RKO (cell line): ENCODE data around the gene TGFB1.

ENCODE experiments used
- DNase-seq: peaks from one replicate; pipeline ENCODE4 v3.0.0-alpha.2; 2016; ENCODE audit warnings: low spot score

The TGFB1 gene

DNA sequence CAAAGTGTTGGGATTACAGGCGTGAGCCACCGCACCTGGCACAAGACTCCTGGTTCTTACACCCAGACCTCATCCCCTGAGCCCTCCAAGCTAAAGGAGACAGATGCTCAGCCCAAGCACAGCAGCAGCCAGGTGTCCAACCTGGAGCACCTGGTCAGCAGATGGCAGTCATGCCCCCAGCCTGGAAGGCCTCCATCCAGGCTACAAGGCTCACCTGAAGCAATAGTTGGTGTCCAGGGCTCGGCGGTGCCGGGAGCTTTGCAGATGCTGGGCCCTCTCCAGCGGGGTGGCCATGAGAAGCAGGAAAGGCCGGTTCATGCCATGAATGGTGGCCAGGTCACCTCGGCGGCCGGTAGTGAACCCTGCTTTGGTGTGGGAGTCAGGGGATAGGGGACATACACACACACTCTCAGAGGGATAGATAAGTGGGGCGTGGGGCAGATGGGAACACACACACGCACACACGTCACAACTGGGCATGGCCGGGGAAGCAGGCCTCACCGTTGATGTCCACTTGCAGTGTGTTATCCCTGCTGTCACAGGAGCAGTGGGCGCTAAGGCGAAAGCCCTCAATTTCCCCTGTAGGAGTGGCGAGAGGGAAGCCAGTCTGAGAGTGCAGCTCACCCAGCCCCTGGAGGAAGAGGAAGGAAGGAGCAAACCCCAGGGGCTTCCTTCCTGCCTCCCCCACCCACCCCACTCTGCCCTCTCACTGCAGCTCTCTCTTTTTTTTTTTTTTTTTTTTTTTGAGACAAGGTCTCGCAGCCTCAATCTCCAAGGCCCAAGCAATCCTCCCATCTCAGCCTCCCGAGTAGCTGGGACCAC is 11.8 kb downstream of the TGFB1 start:
- DNase-seq, result no peak

GRCh38 chr19:41339936-41340335 is 13.8 kb downstream of the TGFB1 start:
- no peak for DNase-seq

DNA sequence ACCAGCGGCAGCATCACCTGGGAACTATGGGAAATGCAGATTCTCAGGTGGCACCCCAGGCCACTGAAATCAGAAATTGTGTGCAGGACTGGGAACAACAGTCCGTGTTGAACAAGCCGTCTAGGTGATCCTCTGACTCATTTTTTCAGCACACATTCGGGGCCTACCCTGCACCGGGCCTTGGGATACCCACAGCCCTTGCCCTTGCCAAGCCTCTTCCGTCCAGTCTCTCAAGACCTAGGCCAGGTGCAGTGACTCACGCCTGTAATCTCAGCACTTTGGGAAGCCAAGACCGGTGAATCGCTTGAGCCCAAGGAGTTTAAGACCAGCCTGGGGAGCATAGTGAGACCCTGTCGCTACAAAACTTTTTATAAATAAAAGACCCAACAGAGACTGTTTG is 18.3 kb downstream of the TGFB1 start:
- DNase-seq, result no peak

GRCh38 chr19:41334793-41335192 is 18.9 kb downstream of the TGFB1 start:
- DNase-seq, result no peak

DNA sequence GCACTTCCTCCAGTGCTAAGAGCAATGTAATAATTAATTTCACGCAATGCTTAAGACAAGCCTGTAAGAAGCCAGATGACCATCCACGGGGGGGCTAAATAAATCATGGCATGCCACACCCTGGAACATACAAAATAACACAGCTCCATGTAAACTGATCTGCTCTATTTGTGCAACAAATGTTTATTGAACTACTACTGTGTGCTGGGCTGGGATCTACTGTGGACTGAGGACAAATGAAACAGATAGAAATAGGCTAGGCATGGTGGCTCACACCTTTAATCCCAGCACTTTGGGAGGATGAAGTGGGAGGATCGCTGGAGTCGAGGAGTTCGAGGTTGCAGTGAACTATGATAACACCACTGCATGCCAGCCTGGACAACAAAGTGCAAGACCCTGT is 21.3 kb downstream of the TGFB1 start:
- DNase-seq, result no peak

DNA sequence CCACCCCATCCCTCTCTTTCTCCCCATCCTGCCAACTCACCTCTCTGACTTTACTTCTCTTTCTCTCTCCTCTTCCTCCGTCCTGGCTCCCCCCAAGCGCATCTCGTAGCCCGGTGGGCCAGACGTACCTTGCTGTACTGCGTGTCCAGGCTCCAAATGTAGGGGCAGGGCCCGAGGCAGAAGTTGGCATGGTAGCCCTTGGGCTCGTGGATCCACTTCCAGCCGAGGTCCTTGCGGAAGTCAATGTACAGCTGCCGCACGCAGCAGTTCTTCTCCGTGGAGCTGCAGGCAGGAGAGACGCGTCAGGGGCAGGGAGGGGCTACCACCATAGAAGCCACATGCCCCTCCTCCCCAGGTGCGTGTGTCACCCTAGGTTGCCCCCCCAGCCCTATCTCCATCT is 21.7 kb downstream of the TGFB1 start:
- no peak for DNase-seq

DNA sequence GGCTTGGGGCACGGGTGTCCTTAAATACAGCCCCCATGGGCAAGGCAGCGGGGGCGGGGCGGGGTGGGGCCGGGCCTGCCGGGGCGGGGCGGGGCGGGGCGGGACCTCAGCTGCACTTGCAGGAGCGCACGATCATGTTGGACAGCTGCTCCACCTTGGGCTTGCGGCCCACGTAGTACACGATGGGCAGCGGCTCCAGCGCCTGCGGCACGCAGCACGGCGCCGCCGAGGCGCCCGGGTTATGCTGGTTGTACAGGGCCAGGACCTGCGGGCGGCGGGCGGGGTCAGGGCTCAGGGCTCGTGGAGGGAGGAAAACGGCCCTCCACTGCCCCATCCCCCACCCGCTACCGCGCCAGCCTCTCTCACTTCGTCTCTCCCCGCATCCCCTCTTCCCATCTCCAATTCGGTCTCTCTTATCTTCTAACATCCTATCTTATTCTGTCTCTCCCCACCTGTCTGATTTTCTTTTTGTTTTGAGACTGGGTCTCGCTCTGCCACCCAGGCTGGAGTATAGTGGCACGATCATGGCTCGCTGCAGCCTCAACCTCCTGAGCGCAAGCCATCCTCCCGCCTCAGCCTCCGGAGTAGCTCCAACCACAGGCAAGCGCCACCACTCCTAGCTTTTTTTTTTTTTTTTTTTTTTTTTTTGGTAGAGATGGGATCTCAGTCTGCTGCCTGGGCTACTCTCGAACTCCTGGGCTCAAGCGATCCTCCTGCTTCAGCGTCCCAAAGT is 22.6 kb downstream of the TGFB1 start:
- no peak for DNase-seq

- no peak for DNase-seq
These were observed 23.2 kb downstream of the TGFB1 start for GRCh38 chr19:41330481-41330880.

DNA sequence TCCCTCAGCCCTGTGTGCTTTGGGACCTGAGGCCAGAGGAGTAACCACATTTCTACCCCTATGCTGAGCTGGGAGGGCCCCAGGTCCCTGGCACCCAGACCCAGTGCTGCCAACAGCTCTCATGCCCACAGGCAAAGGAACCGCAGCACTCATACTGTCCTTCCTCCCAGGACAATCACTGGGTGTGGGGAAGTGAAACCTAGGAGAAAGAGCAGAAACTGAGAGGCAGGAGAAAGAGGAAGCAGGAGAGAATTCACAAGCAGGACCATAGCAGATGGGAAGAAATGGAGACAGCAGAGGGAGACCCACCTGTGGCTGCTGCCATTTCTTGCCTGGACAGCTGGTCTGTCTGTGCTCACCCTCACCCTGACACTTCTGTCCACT is 24.9 kb downstream of the TGFB1 start:
- DNase-seq, result no peak

DNA sequence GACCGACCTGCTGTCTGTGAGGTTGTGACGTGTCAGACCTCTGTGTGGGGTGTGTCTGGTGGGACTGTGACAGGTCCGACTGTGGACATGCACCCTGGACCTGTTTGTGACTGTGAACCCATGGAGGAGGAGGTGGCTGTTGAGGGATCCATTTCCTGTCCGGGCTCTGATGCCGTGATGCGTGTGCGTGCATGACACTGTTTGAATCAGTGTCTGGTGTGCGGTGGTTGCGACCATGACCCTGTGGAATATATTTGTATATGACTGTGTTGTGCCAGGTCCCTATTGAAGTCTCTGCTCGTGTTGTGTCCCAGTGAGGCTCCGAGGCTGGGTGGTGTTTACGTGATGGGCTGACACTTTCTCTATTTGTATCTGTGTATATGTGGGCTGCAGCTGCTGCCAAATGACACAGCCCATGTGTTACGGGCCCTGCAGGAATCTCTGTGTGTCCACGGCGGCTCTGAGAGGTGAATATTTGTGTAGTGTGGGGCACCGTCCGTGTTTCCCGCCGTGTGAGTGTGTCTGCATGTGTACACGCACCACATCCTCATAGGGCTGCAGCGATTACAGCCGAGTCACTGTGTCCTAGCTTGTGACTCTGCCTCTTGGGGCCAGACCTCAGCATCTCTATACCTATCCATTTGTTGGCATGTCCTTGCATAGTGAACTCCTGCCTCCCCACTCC is 25.4 kb downstream of the TGFB1 start:
- DNase-seq, result no peak

DNA sequence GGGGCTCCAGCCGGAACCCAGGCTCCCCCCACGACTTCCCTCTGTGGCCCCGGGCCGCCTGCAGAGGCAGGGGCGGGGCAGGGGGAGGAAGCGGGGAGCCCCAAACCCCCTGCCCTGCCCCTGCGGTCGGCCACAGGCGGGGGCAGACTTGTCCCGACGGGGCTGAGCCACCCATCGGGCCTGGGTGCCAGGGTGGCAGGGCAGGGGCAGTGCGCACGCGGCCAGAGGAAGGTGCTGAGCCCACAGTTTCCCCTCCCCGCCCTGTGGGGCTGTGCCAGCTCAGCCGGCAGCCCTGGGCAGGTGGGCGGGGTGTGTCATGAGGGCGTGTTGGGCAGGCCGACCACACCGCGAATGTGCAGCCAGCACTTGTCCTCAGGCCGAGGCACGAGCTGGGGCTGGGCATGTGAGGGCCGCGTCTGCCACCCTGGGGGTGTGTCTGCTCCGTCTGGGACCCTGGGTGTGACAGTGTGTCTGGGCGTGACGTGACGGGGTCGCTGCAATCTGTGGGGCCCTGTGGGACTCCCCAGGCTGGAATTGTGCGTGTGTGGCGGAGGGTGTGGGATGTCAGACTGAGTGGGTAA is 26.1 kb downstream of the TGFB1 start:
- DNase-seq, result no peak

DNA sequence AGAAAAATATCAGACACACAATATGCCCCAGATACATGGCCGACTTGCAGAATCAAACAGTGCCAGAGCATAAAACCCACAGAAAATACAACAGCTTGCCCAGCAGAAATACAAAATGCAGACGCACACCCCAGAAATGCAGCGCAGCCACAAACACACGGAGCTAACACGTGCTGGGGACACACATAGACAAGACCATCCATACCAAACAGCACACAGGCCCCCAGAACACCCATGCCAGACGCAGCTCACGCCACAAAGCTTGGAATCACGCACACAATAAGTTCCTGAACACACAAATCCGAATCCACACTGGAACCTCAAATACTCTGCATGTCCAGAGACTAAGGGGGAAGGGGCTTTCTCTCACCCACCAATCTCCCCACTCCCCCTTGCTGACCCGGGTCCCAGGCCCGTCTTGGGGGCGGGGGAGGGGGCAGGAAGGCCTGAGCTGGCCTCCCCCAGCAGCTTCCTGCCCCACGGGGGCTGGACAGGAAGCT is 26.6 kb downstream of the TGFB1 start:
- DNase-seq, result no peak

- DNase-seq, result no peak
These were observed 27.6 kb downstream of the TGFB1 start for GRCh38 chr19:41325947-41326706.

DNA sequence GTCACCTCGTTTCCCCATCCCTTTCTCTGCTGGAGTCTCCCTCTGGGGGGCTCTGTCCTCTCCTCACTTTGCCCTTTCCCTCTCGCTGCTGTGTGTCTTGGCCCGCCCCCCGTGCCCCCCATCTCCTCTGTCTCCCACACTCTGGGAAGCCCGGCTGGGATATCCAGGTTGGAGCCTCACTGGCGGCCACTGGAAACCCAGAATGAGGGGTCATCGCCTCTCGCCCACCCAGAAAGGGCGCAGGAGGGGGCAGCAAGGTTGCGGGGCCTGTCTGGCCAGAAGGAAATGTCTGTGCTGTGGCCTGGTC is 28.1 kb downstream of the TGFB1 start:
- no peak for DNase-seq

GRCh38 chr19:41324921-41325639 is 28.6 kb downstream of the TGFB1 start:
- peak; percentile 29 for DNase-seq

DNA sequence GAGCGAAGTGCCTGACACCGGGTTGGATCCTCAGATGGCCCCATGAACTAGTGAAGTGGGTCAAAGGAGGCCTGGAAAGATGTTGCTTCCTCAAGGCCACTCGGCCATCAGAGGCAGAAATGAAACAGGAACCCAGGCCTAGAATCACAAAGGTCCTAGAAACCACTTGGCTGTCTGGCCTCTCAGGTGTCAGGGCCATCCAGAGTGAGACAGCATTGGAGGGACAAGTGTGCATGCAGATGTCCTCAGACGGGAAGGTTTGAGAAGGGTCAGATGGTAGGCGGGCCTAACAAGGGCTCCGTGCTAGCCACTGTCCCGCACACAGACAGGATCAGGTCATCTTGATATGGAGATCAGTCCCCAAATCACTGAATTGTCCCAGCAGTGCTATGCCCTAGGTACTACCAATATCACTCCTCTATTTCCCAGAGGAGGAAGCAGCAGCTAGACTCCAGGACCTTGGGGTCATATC is 29.5 kb downstream of the TGFB1 start:
- DNase-seq, result no peak

- DNase-seq, result no peak
These were observed 30.1 kb downstream of the TGFB1 start for GRCh38 chr19:41323430-41324125.

DNA sequence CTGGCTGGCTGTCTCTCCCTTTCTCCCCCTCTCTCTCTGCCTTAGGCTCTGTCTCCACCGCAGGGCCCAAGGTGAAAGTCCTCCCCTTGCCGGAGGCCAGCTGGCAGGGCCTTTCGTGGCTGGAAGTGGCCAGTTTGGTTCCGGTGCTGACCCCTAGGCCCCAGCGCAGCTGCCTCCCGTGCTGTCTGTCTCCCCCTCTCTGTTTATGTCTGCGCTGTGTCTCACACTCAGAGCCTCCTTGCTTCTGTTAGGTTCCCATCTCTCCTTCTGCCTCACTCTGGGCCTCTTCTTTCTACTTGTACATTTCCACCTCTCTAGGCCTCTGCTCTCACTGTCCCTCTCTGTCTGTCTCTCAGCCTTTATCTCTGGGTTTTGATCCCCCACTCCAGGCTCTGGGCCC is 30.7 kb downstream of the TGFB1 start:
- no peak for DNase-seq

GRCh38 chr19:41322451-41322850 is 31.3 kb downstream of the TGFB1 start:
- no peak for DNase-seq

DNA sequence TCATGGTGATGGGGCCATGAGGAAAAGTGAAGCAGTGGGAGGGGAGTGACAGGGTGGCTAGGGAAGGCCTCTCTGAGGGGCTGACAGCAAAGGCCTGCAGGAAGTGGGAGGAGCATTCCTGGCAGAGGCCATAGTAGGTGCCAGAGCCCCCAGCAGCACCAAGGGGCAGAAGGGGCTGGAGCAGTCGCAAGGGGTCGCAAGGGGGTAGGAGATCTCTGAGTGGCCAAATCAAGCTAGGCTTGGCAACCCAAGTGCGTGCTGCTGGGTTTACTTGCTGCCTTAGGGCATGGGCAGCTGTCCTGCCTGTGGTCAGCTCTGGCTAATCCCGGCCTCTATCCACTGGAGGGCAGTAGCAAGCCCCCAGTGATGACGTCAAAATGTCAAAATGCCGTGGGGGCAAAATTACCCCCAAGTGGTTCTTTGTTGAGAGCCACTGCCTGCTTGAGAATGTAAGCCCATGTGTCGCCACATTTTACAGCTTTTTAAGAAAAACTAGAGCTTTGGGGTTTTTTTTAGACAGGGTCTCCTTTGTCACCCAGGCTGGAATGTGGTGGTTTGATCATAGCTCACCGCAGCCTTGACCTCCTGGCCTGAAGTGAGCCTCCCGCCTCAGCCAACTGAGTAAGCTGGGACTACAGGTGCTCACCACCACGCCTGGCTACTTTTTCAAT is 32.0 kb downstream of the TGFB1 start:
- DNase-seq, result peak; percentile 55
